ENCODE measurements around the gene SPATA24. TPM values are rescaled to one million over a fixed set of nuclear protein-coding genes. Genes with fewer than 3 reads are reported as not detected.

Gene SPATA24
- total RNA-seq, 2 donors from 2014 or later, result 18.9 TPM; not detected in 1

GRCh38 chr5:139378101-139378825 lies 25.6 kb downstream of the SPATA24 start:
- Histone ChIP-seq H3K27me3 (no peaks in the 10 kb centered on the region), H3K27ac (no peak overlapping the region), H3K4me1 (peaks cover 18% of the 10 kb centered on the region), H3K9me3 (no peaks in the 10 kb centered on the region), H3K36me3 (replicated peaks in 1 of 2; ENCODE audit: insufficient read depth in 1 of 2, low read depth in 2 of 2) (no peaks in the 10 kb centered on the region), H3K4me3 (no peak overlapping the region)
- DNase-seq, result no peak
- ATAC-seq, result no peak
- TF ChIP-seq CTCF (IDR thresholded peaks at IDR 0.05) (no peak), POLR2A (IDR thresholded peaks at IDR 0.05) (no peak)
- WGBS, 2 donors, result 78 to 87% methylated on average over 32 to 38 of the region's 47 CpGs
- intact Hi-C loops (cut with DNase I), result no loop called here

- DNase-seq (no peak), ATAC-seq (no peak)
- Histone ChIP-seq H3K4me1 (peaks cover 12% of the 10 kb centered on the region), H3K27ac (no peak overlapping the region), H3K4me3 (no peak overlapping the region), H3K36me3 (replicated peaks in 1 of 2; ENCODE audit: insufficient read depth in 1 of 2, low read depth in 2 of 2) (no peaks in the 10 kb centered on the region), H3K27me3 (no peaks in the 10 kb centered on the region), H3K9me3 (no peaks in the 10 kb centered on the region)
- intact Hi-C loops (cut with DNase I), result no loop called here
- no peak for TF ChIP-seq CTCF (IDR thresholded peaks at IDR 0.05)
- TF ChIP-seq POLR2A (IDR thresholded peaks at IDR 0.05), result no peak
- 75 to 78% methylated on average over 2 to 3 of the region's 3 CpGs for WGBS, 2 donors
These were observed 26.7 kb downstream of the SPATA24 start for GRCh38 chr5:139377226-139377625.

GRCh38 chr5:139376364-139376763 lies 27.5 kb downstream of the SPATA24 start:
- DNase-seq, result no peak
- no peak for ATAC-seq
- intact Hi-C loops (cut with DNase I), result no loop called here
- H3K4me3 ChIP-seq, result no peak overlapping the region
- H3K9me3 ChIP-seq, result no peaks in the 10 kb centered on the region
- 92 to 93% methylated on average over 7 of the region's 7 CpGs for WGBS, 2 donors
- peaks cover 10% of the 10 kb centered on the region for H3K4me1 ChIP-seq
- no peaks in the 10 kb centered on the region for H3K27me3 ChIP-seq
- TF ChIP-seq CTCF (IDR thresholded peaks at IDR 0.05), result no peak
- TF ChIP-seq POLR2A (IDR thresholded peaks at IDR 0.05), result no peak
- H3K36me3 ChIP-seq (replicated peaks in 1 of 2; ENCODE audit: insufficient read depth in 1 of 2, low read depth in 2 of 2), result peaks cover 0 to 3% of the 10 kb centered on the region in 2 donors
- H3K27ac ChIP-seq, result no peak overlapping the region

GRCh38 chr5:139374909-139375308 lies 29.0 kb downstream of the SPATA24 start:
- Histone ChIP-seq H3K36me3 (replicated peaks in 1 of 2; ENCODE audit: insufficient read depth in 1 of 2, low read depth in 2 of 2) (peaks cover 0 to 6% of the 10 kb centered on the region in 2 donors), H3K27ac (no peak overlapping the region), H3K9me3 (no peaks in the 10 kb centered on the region), H3K4me3 (no peak overlapping the region), H3K4me1 (peaks cover 10% of the 10 kb centered on the region), H3K27me3 (no peaks in the 10 kb centered on the region)
- DNase-seq (no peak), ATAC-seq (no peak)
- TF ChIP-seq POLR2A (IDR thresholded peaks at IDR 0.05) (no peak), CTCF (IDR thresholded peaks at IDR 0.05) (no peak)
- 88 to 93% methylated on average over 2 of the region's 2 CpGs for WGBS, 2 donors
- intact Hi-C loops (cut with DNase I), result no loop called here

All from body of pancreas (tissue), 4 donors.